Spinal cord (tissue), 10 donors: ENCODE measurements around the gene GLYAT. TPM values are rescaled to one million over a fixed set of nuclear protein-coding genes. Genes with fewer than 3 reads are reported as not detected.
"Not testable (repeated sequence)": the region's sequence is repeated elsewhere in the genome, so short reads cannot be mapped to it uniquely, and the experiment has no call there.

Source experiments
- DNase-seq, 6 donors: peaks; one replicate each; pipeline versions ENCODE4 v3.0.0 to v3.0.0-alpha.2; 2013 to 2015; ENCODE audit warnings: low spot score in 6 of 6, low read depth in 4 of 6
- H3K27ac ChIP-seq: one replicate; pipeline ENCODE4 v1.5.1; 2013; ENCODE audit warnings: low read depth, low read length, control low read depth
- H3K27me3 ChIP-seq: one replicate; pipeline ENCODE4 v1.6.1; 2013; ENCODE audit warnings: low read length; ENCODE audit not compliant: control insufficient read depth, insufficient read depth
- H3K36me3 ChIP-seq: one replicate; pipeline ENCODE4 v1.6.1; 2013; ENCODE audit warnings: low read length; ENCODE audit not compliant: control insufficient read depth, insufficient read depth
- H3K4me1 ChIP-seq: one replicate; pipeline ENCODE4 v1.6.1; 2013; ENCODE audit warnings: low read length; ENCODE audit not compliant: control insufficient read depth, insufficient read depth
- H3K4me3 ChIP-seq: one replicate; pipeline ENCODE4 v1.5.1; 2013; ENCODE audit warnings: low read depth, low read length, control low read depth
- H3K9me3 ChIP-seq: one replicate; pipeline ENCODE4 v1.6.1; 2013; ENCODE audit warnings: low read length; ENCODE audit not compliant: control insufficient read depth, insufficient read depth
- WGBS: methylation state at CpG from one replicate; pipeline ENCODE4 v1.1.5; 2013; ENCODE audit warnings: missing lambda C conversion rate; ENCODE audit not compliant: insufficient coverage; 5-methylcytosine and 5-hydroxymethylcytosine counted together
- polyA plus RNA-seq, 2 donors: library from polyadenylated mRNA; unstranded; fragments of 120-200 nt; gene quantifications; one replicate each; pipeline ENCODE4 v1.2.1, GENCODE V29; 2013; ENCODE audit not compliant: insufficient read length in 2 of 2
- total RNA-seq, 2 donors: library from RNA; depleted of rRNA in 1 of 2; stranded (reverse); fragments of 120-200 nt in 1 of 2; fragments of >200 nt in 1 of 2; gene quantifications; one replicate each; pipeline versions ENCODE4 v1.2.3 to v1.2.4, GENCODE V29; 2013 to 2014
- donor health status: healthy.

The GLYAT gene
- total and polyA plus RNA-seq, 4 donors = 0.10 to 0.59 (median 0.59) TPM; not detected in 1

- Histone ChIP-seq H3K9me3 (no peaks in the 10 kb centered on the region), H3K4me3 (no peak overlapping the region), H3K27me3 (no peaks in the 10 kb centered on the region), H3K36me3 (no peaks in the 10 kb centered on the region), H3K27ac (no peak overlapping the region), H3K4me1 (no peaks in the 10 kb centered on the region)
- peak in 1 of 6 donors; percentile 5 for DNase-seq
- WGBS = no CpG with 5 or more reads among the region's 2 CpGs
These were observed 4.9 kb downstream of the GLYAT start for GRCh38 chr11:58726737-58727414.

GRCh38 chr11:58719406-58720117 lies 12.2 kb downstream of the GLYAT start:
- no peaks in the 10 kb centered on the region for H3K9me3 ChIP-seq

GRCh38 chr11:58712531-58712930 lies 19.2 kb downstream of the GLYAT start:
- H3K27me3 ChIP-seq = no peaks in the 10 kb centered on the region
- whole genome bisulfite sequencing = no CpG with 5 or more reads among the region's 1 CpG
- no peak for DNase-seq
- no peaks in the 10 kb centered on the region for H3K36me3 ChIP-seq
- no peak overlapping the region for H3K27ac ChIP-seq
- no peak overlapping the region for H3K4me3 ChIP-seq
- no peaks in the 10 kb centered on the region for H3K4me1 ChIP-seq
- no peaks in the 10 kb centered on the region for H3K9me3 ChIP-seq

More at GRCh38 chr11:58719406-58720117, 12.2 kb downstream of the GLYAT start:
- Histone ChIP-seq H3K4me3 (no peak overlapping the region), H3K36me3 (no peaks in the 10 kb centered on the region), H3K4me1 (no peaks in the 10 kb centered on the region), H3K27me3 (no peaks in the 10 kb centered on the region), H3K27ac (no peak overlapping the region)
- no peak for DNase-seq
- no CpG with 5 or more reads among the region's 2 CpGs for WGBS

- H3K36me3 ChIP-seq = no peaks in the 10 kb centered on the region
- H3K4me1 ChIP-seq = no peaks in the 10 kb centered on the region
- no peaks in the 10 kb centered on the region for H3K9me3 ChIP-seq
- no peak overlapping the region for H3K4me3 ChIP-seq
- WGBS = 65% methylated on average over 2 of the region's 2 CpGs
- no peak for DNase-seq
- no peak overlapping the region for H3K27ac ChIP-seq
- H3K27me3 ChIP-seq = no peaks in the 10 kb centered on the region
These were observed 19.9 kb downstream of the GLYAT start for GRCh38 chr11:58711832-58712231.

GRCh38 chr11:58707767-58708166 lies 24.0 kb downstream of the GLYAT start:
- Histone ChIP-seq H3K27me3 (no peaks in the 10 kb centered on the region), H3K4me3 (no peak overlapping the region), H3K4me1 (no peaks in the 10 kb centered on the region), H3K27ac (no peak overlapping the region), H3K9me3 (peaks cover 2% of the 10 kb centered on the region), H3K36me3 (no peaks in the 10 kb centered on the region)
- DNase-seq = no peak
- 79% methylated on average over 3 of the region's 3 CpGs for WGBS

- not testable (repeated sequence) for H3K4me3 ChIP-seq, H3K9me3 ChIP-seq, DNase-seq, H3K27me3 ChIP-seq, H3K36me3 ChIP-seq, H3K4me1 ChIP-seq, H3K27ac ChIP-seq
- WGBS = no CpG with 5 or more reads among the region's 3 CpGs
These were observed 34.9 kb downstream of the GLYAT start for GRCh38 chr11:58696825-58697224.

- Histone ChIP-seq H3K27me3 (no peaks in the 10 kb centered on the region), H3K27ac (no peak overlapping the region), H3K36me3 (no peaks in the 10 kb centered on the region), H3K9me3 (no peaks in the 10 kb centered on the region), H3K4me1 (no peaks in the 10 kb centered on the region), H3K4me3 (no peak overlapping the region)
- no peak for DNase-seq
- no CpG with 5 or more reads among the region's 1 CpG for WGBS
These were observed 38.7 kb downstream of the GLYAT start for GRCh38 chr11:58693026-58693425.

GRCh38 chr11:58691675-58692074 lies 40.1 kb downstream of the GLYAT start:
- no peaks in the 10 kb centered on the region for H3K27me3 ChIP-seq
- H3K36me3 ChIP-seq = no peaks in the 10 kb centered on the region
- H3K4me1 ChIP-seq = no peaks in the 10 kb centered on the region
- H3K27ac ChIP-seq = no peak overlapping the region
- WGBS = no CpG with 5 or more reads among the region's 5 CpGs
- no peak overlapping the region for H3K4me3 ChIP-seq
- no peaks in the 10 kb centered on the region for H3K9me3 ChIP-seq
- DNase-seq = no peak

GRCh38 chr11:58688789-58689503 lies 42.8 kb downstream of the GLYAT start:
- Histone ChIP-seq H3K27ac (no peak overlapping the region), H3K4me1 (no peaks in the 10 kb centered on the region), H3K27me3 (no peaks in the 10 kb centered on the region), H3K9me3 (no peaks in the 10 kb centered on the region), H3K4me3 (no peak overlapping the region), H3K36me3 (no peaks in the 10 kb centered on the region)
- 60% methylated on average over 1 of the region's 4 CpGs for WGBS
- no peak for DNase-seq
